HG02840 (cell line): ENCODE measurements around the gene PRDX1.

Experiments used
- ATAC-seq: cut with Tn5 transposase; IDR thresholded peaks from one replicate; pipeline ENCODE4 v1.9.1; 2021; ENCODE audit warnings: mild to moderate bottlenecking, moderate library complexity, moderate number of reproducible peaks; ENCODE audit not compliant: unreplicated experiment, low FRiP score

Gene PRDX1

GRCh38 chr1:45521413-45522323 lies at the start of gene PRDX1:
Gene PRDX1 (minus strand): TSS chr1:45521884. CDS start chr1:45519043, 2,841 bp downstream.
- peak; percentile 78 for ATAC-seq

- ATAC-seq: no peak
Observed at GRCh38 chr1:45570631-45571030, 48.9 kb upstream of the PRDX1 start.

- no peak for ATAC-seq
Observed at GRCh38 chr1:45569962-45570581, 48.4 kb upstream of the PRDX1 start.

GRCh38 chr1:45569571-45569961 lies 47.9 kb upstream of the PRDX1 start:
- ATAC-seq: no peak

GRCh38 chr1:45568421-45568820 lies 46.7 kb upstream of the PRDX1 start:
- no peak for ATAC-seq

GRCh38 chr1:45567911-45568310 lies 46.2 kb upstream of the PRDX1 start:
- ATAC-seq: no peak

GRCh38 chr1:45566722-45567121 lies 45.0 kb upstream of the PRDX1 start:
- no peak for ATAC-seq

GRCh38 chr1:45563843-45564242 lies 42.2 kb upstream of the PRDX1 start:
- no peak for ATAC-seq

GRCh38 chr1:45557422-45557944 lies 35.8 kb upstream of the PRDX1 start:
- no peak for ATAC-seq

- ATAC-seq: no peak
Observed at GRCh38 chr1:45554198-45554597, 32.5 kb upstream of the PRDX1 start.

- no peak for ATAC-seq
Observed at GRCh38 chr1:45552331-45552730, 30.6 kb upstream of the PRDX1 start.

GRCh38 chr1:45551684-45552083 lies 30.0 kb upstream of the PRDX1 start:
- no peak for ATAC-seq

- peak; percentile 87 for ATAC-seq
Observed at GRCh38 chr1:45550401-45551351, 29.0 kb upstream of the PRDX1 start, which contains the start of gene AKR1A1. Gene AKR1A1 (plus strand): TSS chr1:45550826. CDS start chr1:45561795, 10,969 bp downstream.

- ATAC-seq: no peak
Observed at GRCh38 chr1:45545553-45546310, 24.0 kb upstream of the PRDX1 start.

- peak; percentile 46 for ATAC-seq
Observed at GRCh38 chr1:45545019-45545493, 23.4 kb upstream of the PRDX1 start.

- no peak for ATAC-seq
Observed at GRCh38 chr1:45544530-45544929, 22.8 kb upstream of the PRDX1 start.

- ATAC-seq: no peak
Observed at GRCh38 chr1:45543581-45544417, 22.1 kb upstream of the PRDX1 start.

- no peak for ATAC-seq
Observed at GRCh38 chr1:45542591-45542990, 20.9 kb upstream of the PRDX1 start.

GRCh38 chr1:45541193-45541592 lies 19.5 kb upstream of the PRDX1 start:
- ATAC-seq: no peak
